NCI-H1436 (cell line): ENCODE data around the gene REXO4.
"Not testable (repeated sequence)": the region's sequence is repeated elsewhere in the genome, so short reads cannot be mapped to it uniquely, and the experiment has no call there.

Source experiments
- DNase-seq: peaks from one replicate; lab custom pipeline; 2025; lab: John Stamatoyannopoulos, UW

REXO4 gene

DNA sequence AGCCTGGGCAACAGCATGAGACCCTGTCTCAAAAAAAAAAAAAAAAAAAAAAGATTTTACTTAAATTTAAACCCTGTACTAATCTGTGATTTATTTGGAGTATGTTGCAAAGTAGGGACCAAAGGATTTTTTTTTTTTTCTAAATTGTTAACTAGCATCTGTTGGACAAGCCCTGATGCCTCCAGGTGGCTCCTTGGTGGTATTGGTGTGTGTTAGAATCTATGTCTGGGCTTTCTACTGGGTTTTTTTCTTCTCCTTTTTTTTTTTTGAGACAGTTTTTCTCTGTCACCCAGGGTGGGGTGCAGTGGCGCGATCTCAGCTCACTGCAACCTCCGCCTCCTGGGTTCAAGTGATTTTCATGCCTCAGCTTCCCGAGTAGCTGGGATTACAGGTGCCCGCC is 34.1 kb upstream of the REXO4 start:
- DNase-seq, result not testable (repeated sequence)

DNA sequence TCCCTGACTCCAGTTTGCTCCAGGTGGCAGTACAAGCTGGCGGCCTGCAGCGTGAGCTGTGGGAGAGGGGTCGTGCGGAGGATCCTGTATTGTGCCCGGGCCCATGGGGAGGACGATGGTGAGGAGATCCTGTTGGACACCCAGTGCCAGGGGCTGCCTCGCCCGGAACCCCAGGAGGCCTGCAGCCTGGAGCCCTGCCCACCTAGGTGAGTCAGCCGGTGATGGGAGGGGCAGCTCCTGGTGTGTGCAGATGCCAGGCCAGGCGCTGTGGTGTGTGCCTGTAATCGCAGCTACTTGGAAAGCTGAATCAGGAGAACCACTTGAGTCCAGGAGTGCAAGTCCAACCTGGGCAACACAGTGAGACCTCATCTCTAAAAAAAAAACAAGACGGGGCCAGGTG is 31.9 kb upstream of the REXO4 start:
- DNase-seq, result peak; percentile 35

DNA sequence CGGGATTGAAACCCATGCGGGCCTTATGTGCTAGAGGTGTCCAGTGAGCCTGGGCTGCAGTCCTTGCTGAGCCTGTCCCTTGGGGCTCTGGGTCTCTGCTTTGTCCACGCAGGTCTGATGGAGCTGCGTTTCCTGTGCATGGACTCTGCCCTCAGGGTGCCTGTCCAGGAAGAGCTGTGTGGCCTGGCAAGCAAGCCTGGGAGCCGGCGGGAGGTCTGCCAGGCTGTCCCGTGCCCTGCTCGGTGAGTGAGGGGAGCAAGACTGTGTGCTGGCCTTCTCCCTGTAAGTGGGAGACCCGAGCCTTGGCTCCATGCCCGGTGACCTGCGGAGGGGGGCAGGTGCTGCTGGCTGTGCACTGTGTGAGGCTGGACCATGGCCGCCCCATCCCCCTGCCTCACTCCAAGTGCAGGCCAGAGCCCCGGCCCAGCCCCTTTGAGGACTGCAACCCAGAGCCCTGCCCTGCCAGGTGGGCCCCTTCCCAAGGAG is 30.7 kb upstream of the REXO4 start:
- no peak for DNase-seq

DNA sequence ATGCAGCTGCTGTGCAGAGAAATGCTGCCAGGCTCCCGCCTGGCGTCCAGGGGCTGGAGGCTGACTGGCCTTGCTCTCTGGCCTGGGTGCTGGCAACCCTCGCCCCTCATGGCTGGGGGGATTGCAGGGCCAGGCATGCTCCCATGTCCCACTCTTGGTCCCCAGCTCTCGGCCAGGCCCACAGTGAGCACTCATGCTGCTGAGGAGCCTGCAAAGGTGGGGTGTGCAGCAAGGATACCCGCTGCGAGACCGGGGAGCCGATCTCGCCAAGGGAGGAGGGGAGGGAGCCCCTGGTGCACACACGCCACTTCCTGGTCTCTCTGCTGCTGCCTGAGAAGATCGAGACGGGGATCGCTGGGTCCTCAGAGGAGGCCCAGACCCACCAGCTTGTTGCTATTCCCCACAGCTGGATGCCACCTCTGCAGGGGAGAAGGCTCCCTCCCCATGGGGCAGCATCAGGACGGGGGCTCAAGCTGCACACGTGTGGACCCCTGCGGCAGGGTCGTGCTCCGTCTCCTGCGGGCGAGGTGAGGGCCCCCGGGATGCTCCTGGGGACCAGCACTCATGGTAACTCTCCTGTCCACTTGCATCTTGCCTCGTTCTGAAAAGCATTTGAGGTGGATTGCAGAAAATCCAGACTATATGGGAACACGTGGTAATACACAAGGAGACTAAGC is 27.6 kb upstream of the REXO4 start:
- no peak for DNase-seq

DNA sequence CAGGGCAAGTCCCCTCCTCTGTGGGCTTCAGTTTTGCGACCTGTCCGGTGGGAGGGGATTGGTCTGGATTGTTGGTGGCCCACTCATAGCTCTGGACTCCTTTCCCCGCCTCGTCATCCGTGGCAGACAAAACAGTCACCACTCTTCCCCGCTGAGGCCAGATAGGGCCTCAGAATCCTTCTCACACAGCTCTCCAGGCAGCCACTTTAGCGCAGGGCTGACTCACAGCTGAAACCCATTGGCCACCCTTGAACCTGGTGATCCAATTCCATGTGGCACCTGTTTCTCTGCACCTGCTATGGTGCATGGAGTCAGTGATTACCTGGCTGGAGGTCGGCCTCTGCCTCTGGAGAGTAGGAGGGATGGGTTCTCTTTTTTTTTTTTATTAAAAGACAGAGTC is 26.2 kb upstream of the REXO4 start:
- DNase-seq, result no peak

DNA sequence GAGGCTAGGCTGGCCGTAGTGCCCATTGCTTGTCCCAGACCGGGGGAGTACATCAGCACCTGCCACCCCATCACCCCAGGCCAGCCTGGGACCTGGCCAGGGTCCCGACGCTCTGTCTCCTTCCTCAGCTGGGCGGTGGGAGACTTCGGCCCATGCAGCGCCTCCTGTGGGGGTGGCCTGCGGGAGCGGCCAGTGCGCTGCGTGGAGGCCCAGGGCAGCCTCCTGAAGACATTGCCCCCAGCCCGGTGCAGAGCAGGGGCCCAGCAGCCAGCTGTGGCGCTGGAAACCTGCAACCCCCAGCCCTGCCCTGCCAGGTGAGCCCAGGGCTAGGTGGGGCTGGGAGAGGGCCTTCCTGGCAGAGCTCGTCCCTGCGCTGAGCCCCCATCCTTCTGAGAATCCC is 25.4 kb upstream of the REXO4 start:
- no peak for DNase-seq

DNA sequence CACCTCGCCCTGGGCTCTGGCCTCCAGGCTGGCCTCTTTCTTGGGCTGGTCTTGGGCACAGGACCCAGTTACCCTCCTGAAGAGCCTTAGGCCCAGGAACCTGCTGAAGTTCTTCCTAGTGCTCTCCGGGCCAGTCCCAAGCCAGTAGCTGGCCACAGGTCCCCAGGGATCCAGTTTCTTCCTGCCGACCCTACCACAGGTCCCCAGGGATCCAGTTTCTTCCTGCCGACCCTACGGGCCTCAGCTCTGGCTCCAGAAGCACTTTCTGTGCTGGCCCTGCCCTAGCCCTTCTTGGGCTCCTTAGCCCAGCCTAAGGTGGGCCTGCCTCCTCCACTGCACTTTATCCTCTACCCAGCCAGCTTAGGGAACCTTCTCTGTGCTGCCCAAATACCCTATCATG is 23.8 kb upstream of the REXO4 start:
- no peak for DNase-seq

DNA sequence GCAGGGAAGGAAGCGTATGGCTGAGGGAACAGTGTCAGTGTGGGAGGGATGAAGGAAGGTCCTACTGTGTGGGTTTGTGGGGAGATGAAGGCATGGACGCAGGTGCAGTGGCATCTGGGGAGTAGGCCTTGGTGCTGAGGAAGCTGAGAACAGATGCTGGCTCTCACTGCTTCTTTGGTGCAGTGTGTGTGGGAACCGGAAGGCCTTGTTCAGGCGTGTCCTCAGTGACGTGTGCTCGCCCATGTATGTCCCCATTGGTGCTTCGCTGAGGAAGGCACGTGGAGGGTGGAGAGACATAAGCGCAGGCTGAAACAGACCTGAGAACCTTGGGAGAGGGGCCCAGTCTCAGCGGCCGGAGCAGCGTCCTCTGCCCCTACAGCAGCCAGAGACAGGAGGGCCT is 23.1 kb upstream of the REXO4 start:
- no peak for DNase-seq

DNA sequence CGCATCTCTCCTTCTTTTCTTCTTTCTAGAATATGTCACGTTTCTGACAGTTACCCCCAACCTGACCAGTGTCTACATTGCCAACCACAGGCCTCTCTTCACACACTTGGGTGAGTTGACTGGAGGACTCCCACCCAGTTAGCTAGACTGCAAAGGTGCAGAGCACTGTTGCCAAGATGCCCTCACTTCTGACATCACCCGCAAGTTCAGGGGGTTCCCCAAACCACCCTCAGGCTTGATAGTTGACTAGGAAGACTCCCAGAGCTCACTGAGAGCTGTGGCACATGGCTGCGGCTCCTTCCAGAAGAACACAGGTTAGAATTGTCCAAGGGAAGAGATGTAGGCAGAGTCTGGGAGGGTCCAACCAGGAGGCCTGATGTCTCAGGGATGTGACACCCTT is 21.5 kb upstream of the REXO4 start:
- no peak for DNase-seq

DNA sequence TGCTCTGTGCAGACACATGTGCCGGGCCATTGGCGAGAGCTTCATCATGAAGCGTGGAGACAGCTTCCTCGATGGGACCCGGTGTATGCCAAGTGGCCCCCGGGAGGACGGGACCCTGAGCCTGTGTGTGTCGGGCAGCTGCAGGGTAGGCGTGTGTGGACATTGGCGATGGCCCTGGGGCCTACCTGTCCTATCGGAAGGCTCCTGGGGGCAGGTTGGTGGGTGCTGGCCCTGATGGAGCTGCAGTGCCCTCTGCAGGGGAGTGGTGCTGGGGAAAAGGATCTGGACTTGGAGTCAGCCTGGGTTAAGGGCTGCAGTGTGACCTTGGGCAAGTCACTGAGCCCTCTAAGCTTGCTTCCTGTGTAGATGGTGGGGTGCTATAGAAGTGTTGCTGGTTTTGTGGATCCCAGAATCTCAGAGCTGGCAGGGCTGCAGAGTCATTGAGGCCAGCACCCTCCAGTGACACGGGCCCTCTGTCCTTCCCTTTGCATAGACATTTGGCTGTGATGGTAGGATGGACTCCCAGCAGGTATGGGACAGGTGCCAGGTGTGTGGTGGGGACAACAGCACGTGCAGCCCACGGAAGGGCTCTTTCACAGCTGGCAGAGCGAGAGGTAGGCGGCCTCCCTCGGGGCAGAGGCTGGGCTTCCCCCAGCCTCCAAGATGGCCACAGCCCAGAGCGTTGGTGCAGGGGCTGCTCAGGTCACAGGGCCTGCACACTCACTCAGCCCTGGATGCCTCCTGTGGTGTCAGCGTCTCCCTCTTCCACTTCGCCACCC is 20.1 kb upstream of the REXO4 start:
- no peak for DNase-seq

DNA sequence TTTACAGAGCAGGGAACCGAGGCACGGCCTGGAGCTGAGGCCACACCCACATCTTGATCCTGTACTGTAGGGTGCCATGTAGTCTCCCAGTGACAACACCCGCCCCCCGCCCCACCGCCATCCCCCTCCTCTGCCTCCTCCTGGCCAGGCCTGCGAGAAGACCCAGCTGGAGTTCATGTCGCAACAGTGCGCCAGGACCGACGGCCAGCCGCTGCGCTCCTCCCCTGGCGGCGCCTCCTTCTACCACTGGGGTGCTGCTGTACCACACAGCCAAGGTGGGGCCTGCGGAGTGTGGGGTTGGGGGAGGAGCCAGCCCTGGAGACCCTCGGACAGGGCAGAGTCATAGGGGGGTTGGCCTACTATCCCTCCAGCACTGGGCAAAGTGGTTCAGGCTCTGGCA is 18.9 kb upstream of the REXO4 start:
- no peak for DNase-seq

DNA sequence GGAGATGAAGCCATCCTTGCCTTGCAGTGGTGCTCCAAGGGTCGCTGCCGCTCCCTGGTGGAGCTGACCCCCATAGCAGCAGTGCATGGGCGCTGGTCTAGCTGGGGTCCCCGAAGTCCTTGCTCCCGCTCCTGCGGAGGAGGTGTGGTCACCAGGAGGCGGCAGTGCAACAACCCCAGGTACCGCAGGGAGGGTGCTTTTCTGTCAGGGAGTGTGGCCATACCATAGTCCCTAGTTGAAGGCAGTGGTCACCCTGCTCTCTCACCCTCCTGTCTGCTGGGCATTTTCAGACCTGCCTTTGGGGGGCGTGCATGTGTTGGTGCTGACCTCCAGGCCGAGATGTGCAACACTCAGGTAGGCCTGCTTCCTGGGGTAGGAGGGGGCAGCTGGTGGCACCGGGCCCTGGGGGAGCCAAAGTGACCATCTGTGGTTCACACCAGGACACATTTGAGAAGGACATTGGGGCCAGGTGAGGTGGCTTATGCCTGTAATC is 15.6 kb upstream of the REXO4 start:
- no peak for DNase-seq

DNA sequence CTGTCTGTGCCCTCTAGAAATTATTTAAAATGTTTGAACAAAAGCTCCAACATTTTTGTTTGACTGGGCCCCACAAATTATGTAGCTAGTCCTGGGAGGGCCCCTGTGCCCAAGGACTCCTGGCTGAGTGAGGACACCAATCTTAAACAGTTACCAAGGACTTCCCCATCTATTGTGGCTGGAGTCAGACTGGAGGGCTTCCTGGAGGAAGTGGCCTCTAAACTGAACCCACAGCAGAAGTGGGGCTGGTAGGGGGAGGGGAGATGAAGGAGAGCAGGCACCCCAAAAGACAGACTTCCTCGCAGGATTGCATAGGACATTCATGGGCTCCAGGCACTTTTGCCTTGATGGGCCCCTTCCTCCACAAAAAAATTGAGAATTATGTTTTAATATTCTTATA is 12.4 kb upstream of the REXO4 start:
- no peak for DNase-seq

DNA sequence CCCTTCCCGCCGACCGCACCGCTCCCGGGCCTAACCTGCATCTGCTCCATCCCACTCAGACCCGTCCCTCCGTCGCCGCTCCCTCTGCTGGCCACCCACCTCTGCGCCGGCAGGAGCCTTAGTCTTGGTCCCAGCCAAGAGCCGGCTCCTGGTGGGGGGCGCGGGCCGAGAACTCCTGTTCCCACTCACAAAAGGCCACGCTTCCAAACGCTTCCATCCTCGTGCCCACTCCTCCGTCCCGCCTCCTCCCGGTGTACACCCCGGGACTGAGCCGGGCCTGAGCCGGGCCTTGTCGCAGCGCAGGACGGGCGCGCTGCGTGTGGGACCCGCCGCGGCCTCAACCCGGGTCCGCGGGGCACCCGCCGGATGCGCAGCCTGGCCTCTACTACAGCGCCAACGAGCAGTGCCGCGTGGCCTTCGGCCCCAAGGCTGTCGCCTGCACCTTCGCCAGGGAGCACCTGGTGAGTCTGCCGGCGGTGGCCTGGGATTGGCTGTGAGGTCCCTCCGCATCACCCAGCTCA is 11.9 kb upstream of the REXO4 start:
- no peak for DNase-seq

DNA sequence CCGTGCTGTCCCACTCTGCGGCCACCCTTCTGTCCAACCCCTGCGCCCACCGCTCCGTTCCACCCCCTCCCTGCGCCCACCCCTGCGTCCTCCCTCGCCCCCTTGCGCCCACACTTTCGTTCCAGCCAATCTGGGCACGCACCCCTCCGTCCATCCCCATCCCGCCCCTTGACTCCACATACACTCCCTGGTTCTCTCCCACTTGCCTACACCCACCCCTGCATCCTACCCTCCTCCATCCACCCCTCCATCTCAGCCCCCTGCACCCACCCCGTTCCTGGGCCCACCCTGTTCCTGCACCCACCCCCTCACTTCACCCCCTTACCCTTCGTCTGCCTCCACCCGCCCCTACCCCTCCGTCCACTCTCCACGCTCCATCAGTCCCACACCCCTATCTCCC is 11.4 kb upstream of the REXO4 start:
- DNase-seq, result no peak

DNA sequence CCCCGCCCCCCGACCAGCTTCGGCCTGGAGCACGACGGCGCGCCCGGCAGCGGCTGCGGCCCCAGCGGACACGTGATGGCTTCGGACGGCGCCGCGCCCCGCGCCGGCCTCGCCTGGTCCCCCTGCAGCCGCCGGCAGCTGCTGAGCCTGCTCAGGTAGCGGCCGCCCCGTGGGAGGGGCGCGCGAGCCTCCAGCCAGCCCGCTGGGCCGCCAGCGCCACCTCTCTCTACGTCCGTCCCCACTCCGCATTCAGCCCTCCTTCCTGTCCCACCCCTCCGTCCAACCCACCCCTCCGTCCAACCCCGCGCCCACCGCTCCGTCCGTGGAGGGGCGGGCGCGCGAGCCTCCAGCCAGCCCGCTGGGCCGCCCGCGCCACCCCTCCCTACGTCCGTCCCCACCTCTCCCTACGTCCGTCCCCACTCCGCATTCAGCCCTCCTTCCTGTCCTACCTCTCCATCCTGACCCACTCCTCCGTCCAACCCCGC is 10.8 kb upstream of the REXO4 start:
- DNase-seq, result no peak

DNA sequence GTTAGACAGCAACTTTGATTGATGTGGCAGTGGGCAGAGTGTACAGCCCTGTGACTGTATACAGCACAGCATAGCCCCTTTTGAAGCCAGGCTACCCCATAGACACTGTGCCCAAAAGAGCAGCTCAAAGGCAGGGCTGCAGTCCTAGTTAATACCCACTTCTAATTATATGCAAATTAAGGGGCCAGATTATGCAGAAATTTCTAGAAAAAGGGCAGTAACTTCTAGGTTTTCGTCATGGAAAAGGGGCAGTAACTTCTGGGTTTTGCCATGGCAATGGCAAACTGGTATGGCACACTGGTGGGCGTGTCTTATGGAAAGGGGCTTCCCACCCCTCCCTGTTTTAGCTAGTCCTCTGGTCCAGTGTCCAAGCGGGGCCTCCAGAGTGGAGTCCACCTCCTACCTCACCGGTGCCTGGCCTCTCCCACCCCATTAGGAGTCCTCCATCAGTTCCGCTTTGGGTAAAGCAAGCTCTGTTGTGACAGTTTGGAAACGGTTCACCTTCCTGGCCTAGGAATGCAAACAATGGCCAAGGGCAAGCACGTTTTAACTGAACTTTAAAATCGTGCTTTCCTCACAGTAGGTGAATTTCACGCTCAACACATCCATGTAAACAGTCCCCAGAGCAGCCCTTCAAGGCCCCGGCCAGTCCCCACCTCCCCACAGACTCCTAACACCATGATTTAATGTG is 10.0 kb upstream of the REXO4 start:
- no peak for DNase-seq

DNA sequence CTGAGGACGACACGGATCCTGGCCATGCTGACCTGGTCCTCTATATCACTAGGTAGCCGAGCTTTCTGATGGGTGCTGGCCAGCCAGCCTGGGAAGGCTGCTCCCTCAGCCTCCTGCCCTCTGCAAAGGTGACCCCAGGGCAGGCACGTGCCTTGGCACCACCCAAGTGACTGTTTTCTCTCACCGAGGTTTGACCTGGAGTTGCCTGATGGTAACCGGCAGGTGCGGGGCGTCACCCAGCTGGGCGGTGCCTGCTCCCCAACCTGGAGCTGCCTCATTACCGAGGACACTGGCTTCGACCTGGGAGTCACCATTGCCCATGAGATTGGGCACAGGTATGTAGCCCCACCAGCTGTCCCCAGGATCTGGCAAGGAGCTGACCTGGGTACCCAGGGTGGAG is 8.2 kb upstream of the REXO4 start:
- no peak for DNase-seq

DNA sequence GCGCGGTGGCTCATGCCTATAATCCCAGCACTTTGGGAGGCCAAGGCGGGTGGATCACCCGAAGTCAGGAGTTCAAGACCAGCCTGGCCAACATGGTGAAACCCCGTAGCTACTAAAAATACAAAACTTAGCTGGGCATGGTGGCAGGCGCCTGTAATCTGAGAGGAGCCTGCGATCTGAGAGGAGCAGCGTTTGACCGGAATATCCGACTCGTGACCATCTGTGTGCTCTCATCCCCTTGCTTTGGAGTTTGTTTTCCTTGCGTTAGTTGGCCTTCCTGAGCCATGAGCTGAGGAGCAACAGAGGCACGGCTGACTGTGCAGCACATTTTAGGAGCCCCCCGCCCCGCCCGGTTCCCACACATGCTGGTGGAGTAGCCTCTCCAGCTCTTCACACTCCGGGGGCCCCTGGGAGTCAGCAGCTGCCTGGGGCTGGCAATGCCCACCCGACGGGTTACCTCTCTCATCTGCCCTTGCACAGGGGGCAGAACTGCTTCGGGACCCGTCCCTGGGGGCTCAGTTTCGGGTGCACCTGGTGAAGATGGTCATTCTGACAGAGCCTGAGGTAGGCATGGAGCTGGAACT is 7.3 kb upstream of the REXO4 start:
- DNase-seq, result no peak

DNA sequence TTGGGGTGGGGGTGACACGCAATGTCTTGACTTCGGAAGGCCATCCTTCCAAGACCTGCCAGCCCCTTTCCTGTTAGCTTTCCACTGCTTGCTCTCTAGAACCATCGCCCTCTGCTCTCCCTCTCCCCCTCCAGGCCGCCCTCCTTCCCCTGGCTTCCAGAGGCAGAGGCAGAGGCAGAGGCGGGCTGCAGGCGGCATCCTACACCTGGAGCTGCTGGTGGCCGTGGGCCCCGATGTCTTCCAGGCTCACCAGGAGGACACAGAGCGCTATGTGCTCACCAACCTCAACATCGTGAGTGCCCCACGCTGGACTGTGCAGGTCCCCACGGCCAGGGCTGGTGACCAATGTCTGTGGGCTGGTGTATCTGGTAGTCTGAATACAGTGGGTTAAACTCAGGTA is 6.4 kb upstream of the REXO4 start:
- DNase-seq, result no peak

DNA sequence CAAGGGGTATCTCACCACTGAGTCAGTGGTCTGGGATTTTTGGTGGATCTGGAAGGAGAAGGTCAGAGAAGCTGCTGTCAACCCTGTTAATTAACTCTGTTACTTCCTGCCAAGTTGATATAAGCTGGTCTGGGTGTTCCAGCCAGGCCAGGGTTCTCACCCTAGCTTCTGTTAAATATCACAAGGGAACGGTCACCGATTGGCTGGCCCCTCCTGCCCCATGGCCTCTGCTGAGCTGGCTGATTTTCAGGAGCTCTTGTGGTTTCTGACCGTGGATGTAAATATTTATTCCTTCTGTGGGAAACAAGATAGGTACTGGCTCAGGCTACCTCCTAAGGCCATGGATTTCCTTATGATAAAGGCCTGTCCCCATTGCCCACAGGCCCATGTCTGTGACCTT is 5.4 kb upstream of the REXO4 start:
- no peak for DNase-seq
